Stomach (tissue), 9 donors: Measurements from ENCODE around the gene HEMK1. TPM values are rescaled to one million over a fixed set of nuclear protein-coding genes. Genes with fewer than 3 reads are reported as not detected.
A peak's percentile ranks its signal among the peaks of the same experiment; 100 is the strongest.

Experiments used
- DNase-seq, 2 donors: peaks; one replicate each; pipeline versions ENCODE4 v3.0.0 to v3.0.0-alpha.2; 2013 to 2019
- H3K27ac ChIP-seq, 5 donors: fragments of 200-600 bp in 4 of 5; sonication (generic) in 4 of 5; one replicate each; pipeline ENCODE4 v1.5.1; 2013 to 2019; ENCODE audit warnings: mild to moderate bottlenecking in 1 of 5, moderate library complexity in 1 of 5
- H3K27me3 ChIP-seq, 3 donors: fragments of 200-600 bp; sonication (generic); one replicate each; pipeline ENCODE4 v1.5.1; 2017 to 2019; ENCODE audit warnings: mixed run types in 1 of 3
- H3K36me3 ChIP-seq, 4 donors: fragments of 200-600 bp; sonication (generic); 1 replicate in 3 of 4; 2 replicates in 1 of 4; pipeline ENCODE4 v1.5.1; 2016 to 2019
- H3K4me1 ChIP-seq, 4 donors: fragments of 200-600 bp; sonication (generic); one replicate each; pipeline ENCODE4 v1.5.1; 2016 to 2019
- H3K4me3 ChIP-seq, 4 donors: fragments of 200-600 bp; sonication (generic) in 3 of 4; one replicate each; pipeline ENCODE4 v1.5.1; 2016 to 2019; ENCODE audit warnings: mild to moderate bottlenecking in 1 of 4
- H3K9me3 ChIP-seq, 4 donors: fragments of 200-600 bp; sonication (generic); one replicate each; pipeline ENCODE4 v1.5.1; 2016 to 2019
- CTCF ChIP-seq, 7 experiments: fragments of 450-650 bp in 4 of 7; fragments of 200-600 bp in 3 of 7; sonication (generic) in 3 of 7; IDR thresholded peaks; one replicate each; pipeline ENCODE4 v1.5.1; 2016 to 2019; ENCODE audit warnings: antibody characterized with exemption in 7 of 7, control low read depth in 2 of 7, mild to moderate bottlenecking in 1 of 7
- EP300 ChIP-seq: sonication (generic); formaldehyde crosslinking; IDR thresholded peaks from one replicate; pipeline ENCODE4 v1.6.1; 2017; ENCODE audit warnings: antibody characterized with exemption
- POLR2A ChIP-seq, 4 donors: fragments of 450-650 bp; IDR thresholded peaks; one replicate each; pipeline ENCODE4 v1.6.1; 2016; ENCODE audit warnings: antibody characterized with exemption in 4 of 4, control low read depth in 2 of 4, mild to moderate bottlenecking in 1 of 4, moderate library complexity in 1 of 4
- POLR2AphosphoS5 ChIP-seq, 3 donors: sonication (generic); formaldehyde crosslinking; IDR thresholded peaks; one replicate each; pipeline ENCODE4 v1.6.1; 2016; ENCODE audit warnings: antibody characterized with exemption in 3 of 3
- WGBS, 5 donors: extraction: QIAGEN DNeasy Blood & Tissue Kit in 3 of 5; methylation state at CpG; one replicate each; pipeline versions ENCODE4 v1.1.5 to v1.1.7; 2013 to 2018; 5-methylcytosine and 5-hydroxymethylcytosine counted together
- intact Hi-C: fragments of 100-400 bp; cut with DNase I; formaldehyde crosslinking; loops from one replicate; pipeline ENCODE4 v1.15.1; 2023; ENCODE audit warnings: low total_unique reads
- polyA plus RNA-seq, 3 donors: library from polyadenylated mRNA; stranded (reverse); fragments of 200-250 nt; gene quantifications; one replicate each; pipeline ENCODE4 v1.2.3, GENCODE V29; 2013
- total RNA-seq, 5 donors: library from RNA; depleted of rRNA; stranded (reverse); fragments of >200 nt; gene quantifications; one replicate each; pipeline versions ENCODE4 v1.1.0 to v1.2.3, GENCODE V29; 2014 to 2016
- donor health status: healthy with polysubstance abuse.
- donor health status: Bipolar disorder and iron deficiency.
- donor health status: healthy.

Gene HEMK1
- total and polyA plus RNA-seq, 8 donors: 5.8 to 24.8 (median 13.7) TPM

GRCh38 chr3:50550079-50550736 lies 19.1 kb upstream of the HEMK1 start:
- no peak overlapping the region for H3K27ac ChIP-seq
- peak; percentile 72 to 84 for DNase-seq
- H3K4me1 ChIP-seq: no peaks in the 10 kb centered on the region
- intact Hi-C loops: no loop called here
- no peaks in the 10 kb centered on the region for H3K9me3 ChIP-seq
- no peak overlapping the region for H3K4me3 ChIP-seq
- H3K27me3 ChIP-seq: peaks cover 0 to 5% (median 0%) of the 10 kb centered on the region in 3 donors
- no peaks in the 10 kb centered on the region for H3K36me3 ChIP-seq
- TF ChIP-seq POLR2A (IDR thresholded peaks at IDR 0.05) (no peak), CTCF (IDR thresholded peaks at IDR 0.05) (peak in 5 of 7 experiments; percentile 27 to 88 (median 68))
- WGBS, 5 donors: 43 to 50% (median 46%) methylated on average over 10 to 13 of the region's 13 CpGs

GRCh38 chr3:50551054-50551659 lies 18.2 kb upstream of the HEMK1 start:
- peaks cover 0 to 10% (median 0%) of the 10 kb centered on the region in 3 donors for H3K27me3 ChIP-seq
- H3K4me1 ChIP-seq: no peaks in the 10 kb centered on the region
- no peaks in the 10 kb centered on the region for H3K36me3 ChIP-seq
- no peaks in the 10 kb centered on the region for H3K9me3 ChIP-seq
- intact Hi-C loops: no loop called here
- 52 to 64% (median 60%) methylated on average over 9 of the region's 9 CpGs for WGBS, 5 donors
- peak in 1 of 2 donors; percentile 55 for DNase-seq
- TF ChIP-seq EP300: no peak
- no peak for TF ChIP-seq CTCF (IDR thresholded peaks at IDR 0.05)
- TF ChIP-seq POLR2A (IDR thresholded peaks at IDR 0.05): no peak
- no peak for TF ChIP-seq POLR2AphosphoS5 (IDR thresholded peaks at IDR 0.05)
- no peak overlapping the region for H3K4me3 ChIP-seq
- no peak overlapping the region for H3K27ac ChIP-seq

DNA sequence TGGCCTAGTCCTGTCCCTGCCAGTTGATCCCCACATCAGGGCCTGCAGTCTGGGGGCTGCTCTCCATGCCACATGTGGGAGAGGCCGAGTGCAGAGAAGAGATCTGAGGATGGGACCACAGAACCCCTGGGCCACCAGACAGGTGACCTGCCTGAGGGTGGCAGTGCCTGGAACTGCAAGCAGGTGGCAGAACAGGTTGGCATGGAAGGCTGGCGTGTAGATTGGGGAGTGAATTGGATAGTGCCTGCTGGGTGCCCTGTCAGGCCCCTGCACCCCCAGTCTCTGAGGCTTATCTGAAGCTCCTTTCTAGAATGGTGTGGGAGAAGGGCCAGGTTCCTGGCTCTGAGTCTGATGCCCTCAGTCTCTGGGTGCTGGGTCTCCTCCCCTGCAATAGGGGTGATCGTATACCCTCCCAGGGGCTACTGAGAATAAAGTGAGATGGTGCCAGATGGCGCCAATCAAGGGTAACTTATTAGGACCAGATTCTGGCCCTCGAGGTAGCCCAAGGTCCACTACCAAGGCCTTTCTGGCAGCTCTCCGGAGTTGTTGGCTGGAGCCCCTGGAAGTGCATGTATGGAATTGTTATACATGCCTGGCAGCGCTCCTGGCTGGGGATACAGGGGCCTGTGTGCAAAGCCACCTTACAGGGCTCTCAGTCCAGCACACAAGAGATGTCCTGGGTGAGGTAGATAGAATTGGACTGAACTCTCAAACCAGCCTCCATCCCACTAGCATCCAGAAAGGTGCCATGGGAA lies 17.5 kb upstream of the HEMK1 start:
- no peak for TF ChIP-seq POLR2A (IDR thresholded peaks at IDR 0.05)
- TF ChIP-seq CTCF (IDR thresholded peaks at IDR 0.05): peak in 3 of 7 experiments; percentile 8 to 30 (median 28)
- TF ChIP-seq POLR2AphosphoS5 (IDR thresholded peaks at IDR 0.05): no peak
- TF ChIP-seq EP300: no peak
- 67 to 83% (median 71%) methylated on average over 6 to 7 of the region's 7 CpGs for WGBS, 5 donors
- intact Hi-C loops: no loop called here

DNA sequence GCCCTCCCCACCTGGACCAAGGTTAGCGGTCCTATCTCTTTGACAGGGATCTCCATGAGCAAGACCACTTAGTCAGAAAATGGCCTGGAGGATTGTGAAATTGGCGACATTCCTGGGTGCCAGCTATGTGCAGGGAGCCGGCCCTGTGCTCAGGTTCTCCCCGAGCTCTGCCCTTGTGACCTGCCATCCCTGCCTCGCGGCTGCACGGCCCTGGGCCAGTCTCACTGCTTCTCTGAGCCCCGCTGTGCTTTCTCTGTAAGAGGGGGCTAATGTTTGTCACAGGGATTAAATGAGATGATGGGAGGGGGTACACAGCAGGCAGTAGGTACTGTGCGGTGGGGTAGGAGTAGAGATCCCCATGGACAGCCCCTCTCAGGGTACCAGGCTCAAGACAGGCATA lies 16.7 kb upstream of the HEMK1 start:
- no peaks in the 10 kb centered on the region for H3K9me3 ChIP-seq
- intact Hi-C loops: no loop called here
- H3K27me3 ChIP-seq: peaks cover 0 to 10% (median 0%) of the 10 kb centered on the region in 3 donors
- 66 to 82% (median 78%) methylated on average over 9 of the region's 9 CpGs for WGBS, 5 donors
- H3K36me3 ChIP-seq: no peaks in the 10 kb centered on the region
- no peak overlapping the region for H3K4me3 ChIP-seq
- no peak for DNase-seq
- H3K27ac ChIP-seq: no peak overlapping the region
- TF ChIP-seq POLR2A (IDR thresholded peaks at IDR 0.05) (no peak), EP300 (no peak), POLR2AphosphoS5 (IDR thresholded peaks at IDR 0.05) (no peak), CTCF (IDR thresholded peaks at IDR 0.05) (no peak)
- no peaks in the 10 kb centered on the region for H3K4me1 ChIP-seq

More for the DNA sequence above, 17.5 kb upstream of the HEMK1 start:
- DNase-seq: peak in 1 of 2 donors; percentile 39
- H3K36me3 ChIP-seq: no peaks in the 10 kb centered on the region
- H3K9me3 ChIP-seq: no peaks in the 10 kb centered on the region
- no peaks in the 10 kb centered on the region for H3K4me1 ChIP-seq
- no peak overlapping the region for H3K27ac ChIP-seq
- no peak overlapping the region for H3K4me3 ChIP-seq
- H3K27me3 ChIP-seq: peaks cover 0 to 10% (median 0%) of the 10 kb centered on the region in 3 donors
